Hepatocyte (in vitro differentiated cells): ENCODE results near the gene CORO7.

Experiments
- CTCF ChIP-seq: fragments of 200-600 bp; sonication (generic); IDR thresholded peaks from 2 replicates; pipeline ENCODE4 v1.5.1; 2016; ENCODE audit warnings: antibody characterized with exemption, mild to moderate bottlenecking; ENCODE audit not compliant: poor library complexity
- EZH2 ChIP-seq: fragments of 200-600 bp; sonication (generic); IDR thresholded peaks from 2 replicates; pipeline ENCODE4 v1.6.1; 2016; ENCODE audit warnings: antibody characterized with exemption, mild to moderate bottlenecking, borderline replicate concordance

- TF ChIP-seq CTCF (no peak), EZH2 (no peak)
Observed at GRCh38 chr16:4365615-4366014, 50.8 kb downstream of the CORO7 start.
